Spleen (tissue), 11 donors: ENCODE data around the gene OPTN. TPM values are rescaled to one million over a fixed set of nuclear protein-coding genes. Genes with fewer than 3 reads are reported as not detected.

Experiments
- DNase-seq: peaks from one replicate; pipeline ENCODE4 v3.0.0-alpha.2; 2020
- H3K27ac ChIP-seq, 8 donors: fragments of 200-600 bp; sonication (generic) in 7 of 8; 1 replicate in 4 of 8; 2 replicates in 4 of 8; pipeline versions ENCODE4 v1.5.0 to v1.8.0; 2016 to 2021; ENCODE audit warnings: inconsistent platforms in 4 of 8, mild to moderate bottlenecking in 4 of 8, moderate library complexity in 1 of 8
- H3K27me3 ChIP-seq, 7 donors: fragments of 200-600 bp; sonication (generic) in 6 of 7; replicated peaks in 1 of 7; 1 replicate in 4 of 7; 2 replicates in 3 of 7; pipeline versions ENCODE4 v1.5.0 to v1.8.0; 2016 to 2021; ENCODE audit warnings: inconsistent platforms in 3 of 7, mild to moderate bottlenecking in 1 of 7
- H3K36me3 ChIP-seq, 6 donors: fragments of 200-600 bp; sonication (generic) in 5 of 6; 1 replicate in 4 of 6; 2 replicates in 2 of 6; pipeline versions ENCODE4 v1.5.0 to v1.8.0; 2016 to 2021; ENCODE audit warnings: inconsistent platforms in 2 of 6
- H3K4me1 ChIP-seq, 6 donors: fragments of 200-600 bp; sonication (generic) in 5 of 6; 1 replicate in 3 of 6; 2 replicates in 3 of 6; pipeline versions ENCODE4 v1.5.0 to v1.8.0; 2016 to 2021; ENCODE audit warnings: inconsistent platforms in 3 of 6
- H3K4me3 ChIP-seq, 8 donors: fragments of 200-600 bp; sonication (generic) in 7 of 8; 1 replicate in 4 of 8; 2 replicates in 4 of 8; pipeline versions ENCODE4 v1.5.0 to v1.8.0; 2016 to 2021; ENCODE audit warnings: inconsistent platforms in 4 of 8, mild to moderate bottlenecking in 4 of 8, moderate library complexity in 2 of 8
- H3K9me3 ChIP-seq, 8 donors: fragments of 200-600 bp; sonication (generic) in 7 of 8; 1 replicate in 4 of 8; 2 replicates in 4 of 8; pipeline versions ENCODE4 v1.5.0 to v1.8.0; 2016 to 2021; ENCODE audit warnings: inconsistent platforms in 4 of 8
- CTCF ChIP-seq, 11 experiments: fragments of 200-600 bp in 7 of 11; fragments of 450-650 bp in 4 of 11; sonication (generic) in 4 of 11; IDR thresholded peaks in 8 of 11; conservative IDR thresholded peaks in 3 of 11; 1 replicate in 7 of 11; 2 replicates in 4 of 11; pipeline versions ENCODE4 v1.4.0 to v1.8.0; 2016 to 2021; ENCODE audit warnings: antibody characterized with exemption in 11 of 11, inconsistent platforms in 4 of 11, mild to moderate bottlenecking in 1 of 11
- POLR2A ChIP-seq, 3 donors: fragments of 450-650 bp; IDR thresholded peaks; one replicate each; pipeline ENCODE4 v1.5.1; 2017; ENCODE audit warnings: antibody characterized with exemption in 3 of 3, mild to moderate bottlenecking in 1 of 3
- POLR2AphosphoS5 ChIP-seq, 3 donors: sonication (generic); formaldehyde crosslinking; IDR thresholded peaks; one replicate each; pipeline ENCODE4 v1.5.1; 2017; ENCODE audit warnings: antibody characterized with exemption in 3 of 3
- WGBS, 5 donors: extraction: QIAGEN DNeasy Blood & Tissue Kit in 3 of 5; methylation state at CpG; one replicate each; pipeline versions ENCODE4 v1.1.5 to v1.1.7; 2013 to 2018; 5-methylcytosine and 5-hydroxymethylcytosine counted together
- intact Hi-C: fragments of 100-400 bp; cut with DNase I; formaldehyde crosslinking; loops from one replicate; pipeline ENCODE4 v1.15.0; 2023; ENCODE audit warnings: low total_unique reads
- polyA plus RNA-seq, 3 donors: library from polyadenylated mRNA; stranded (reverse); fragments of 200-250 nt; gene quantifications; one replicate each; pipeline ENCODE4 v1.2.1, GENCODE V29; 2013
- total RNA-seq, 7 donors: library from RNA; depleted of rRNA in 3 of 7; stranded (reverse); fragments of >200 nt in 3 of 7; fragmentation: NEBNext Ultra II Directional in 4 of 7; extraction: Animal tissue kit (Norgen Biotek cat#: 25700) in 4 of 7; gene quantifications; one replicate each; pipeline versions ENCODE4 v1.1.0 to v1.2.1, GENCODE V29; 2016 to 2021
- donor health status: healthy with polysubstance abuse.
- donor health status: DM: no; HTN: no; CAD: no; lungs with moderate emphysema.
- donor health status: DM: no; HTN: no; CAD: no.
- donor health status: Bipolar disorder and iron deficiency.
- donor health status: healthy.
- donor health status: DM: no; HTN: no; CAD: no.
- donor health status: DM: yes; HTN: yes; CAD: no.

Gene OPTN
- total and polyA plus RNA-seq, 10 donors = 17.2 to 73.7 (median 52.0) TPM

DNA sequence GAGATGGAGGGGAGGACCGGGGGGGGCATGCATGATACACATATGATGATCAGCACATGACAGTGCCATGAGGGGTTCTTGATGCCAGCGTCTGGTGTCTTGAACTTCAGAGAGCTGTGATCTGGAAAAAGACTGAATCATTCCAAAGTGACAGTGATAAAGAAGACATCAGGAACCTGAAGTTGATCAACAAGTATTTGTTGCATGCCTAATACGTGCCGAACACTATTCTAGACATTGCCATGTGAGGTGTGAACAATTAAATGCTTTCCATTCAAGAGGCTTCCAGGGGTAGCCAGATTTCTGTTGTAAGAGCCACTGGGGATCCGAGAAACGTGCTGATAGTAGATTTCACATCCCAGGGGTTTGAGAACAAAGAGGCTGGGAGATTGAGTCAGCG, 67.6 kb downstream of the OPTN start:
- TF ChIP-seq POLR2A (IDR thresholded peaks at IDR 0.05) (no peak), CTCF (IDR thresholded peaks at IDR 0.05 in 8 of 11, conservative IDR thresholded peaks at IDR 0.05 in 3 of 11) (no peak), POLR2AphosphoS5 (IDR thresholded peaks at IDR 0.05) (no peak)
- intact Hi-C loops = loop anchor here (10.0 kb wide), 1 partner anchor 127 kb away; no protein-coding TSS in a partner anchor
- 82 to 98% (median 91%) methylated on average over 7 of the region's 7 CpGs for WGBS, 5 donors
- Histone ChIP-seq H3K9me3 (no peaks in the 10 kb centered on the region), H3K27me3 (no peaks in the 10 kb centered on the region), H3K4me3 (no peak overlapping the region), H3K4me1 (no peaks in the 10 kb centered on the region), H3K36me3 (no peaks in the 10 kb centered on the region), H3K27ac (no peak overlapping the region)
- no peak for DNase-seq

GRCh38 chr10:13168781-13169180, 68.8 kb downstream of the OPTN start:
- TF ChIP-seq POLR2AphosphoS5 (IDR thresholded peaks at IDR 0.05) (no peak), POLR2A (IDR thresholded peaks at IDR 0.05) (no peak), CTCF (IDR thresholded peaks at IDR 0.05 in 8 of 11, conservative IDR thresholded peaks at IDR 0.05 in 3 of 11) (no peak)
- DNase-seq = no peak
- intact Hi-C loops = loop anchor here (10.0 kb wide), 1 partner anchor 126 kb away; no protein-coding TSS in a partner anchor
- Histone ChIP-seq H3K9me3 (no peaks in the 10 kb centered on the region), H3K4me1 (no peaks in the 10 kb centered on the region), H3K36me3 (no peaks in the 10 kb centered on the region), H3K27ac (no peak overlapping the region), H3K4me3 (no peak overlapping the region), H3K27me3 (no peaks in the 10 kb centered on the region)
- 93 to 97% (median 95%) methylated on average over 6 of the region's 6 CpGs for WGBS, 5 donors

- Histone ChIP-seq H3K27me3 (no peaks in the 10 kb centered on the region), H3K36me3 (peaks cover 0 to 18% (median 0%) of the 10 kb centered on the region in 6 donors), H3K27ac (no peak overlapping the region), H3K4me1 (no peaks in the 10 kb centered on the region), H3K9me3 (no peaks in the 10 kb centered on the region), H3K4me3 (no peak overlapping the region)
- 93 to 100% (median 97%) methylated on average over 2 of the region's 2 CpGs for WGBS, 5 donors
- intact Hi-C loops = no loop called here
- no peak for DNase-seq
- no peak for TF ChIP-seq POLR2AphosphoS5 (IDR thresholded peaks at IDR 0.05)
- TF ChIP-seq POLR2A (IDR thresholded peaks at IDR 0.05) = no peak
- TF ChIP-seq CTCF (IDR thresholded peaks at IDR 0.05 in 8 of 11, conservative IDR thresholded peaks at IDR 0.05 in 3 of 11) = no peak
Measured at GRCh38 chr10:13173616-13174015, 73.7 kb downstream of the OPTN start.

- 74 to 86% (median 78%) methylated on average over 4 of the region's 4 CpGs for WGBS, 5 donors
- no peak for TF ChIP-seq CTCF (IDR thresholded peaks at IDR 0.05 in 8 of 11, conservative IDR thresholded peaks at IDR 0.05 in 3 of 11)
- no peaks in the 10 kb centered on the region for H3K4me1 ChIP-seq
- peaks cover 0 to 48% (median 0%) of the 10 kb centered on the region in 6 donors for H3K36me3 ChIP-seq
- intact Hi-C loops = no loop called here
- H3K27me3 ChIP-seq = no peaks in the 10 kb centered on the region
- no peaks in the 10 kb centered on the region for H3K9me3 ChIP-seq
- H3K27ac ChIP-seq = no peak overlapping the region
- no peak overlapping the region for H3K4me3 ChIP-seq
- DNase-seq = no peak
Measured at GRCh38 chr10:13180788-13181187, 80.8 kb downstream of the OPTN start.
